Prostate gland (tissue), 2 donors: Measurements from ENCODE around the gene AGO4. TPM values are rescaled to one million over a fixed set of nuclear protein-coding genes. Genes with fewer than 3 reads are reported as not detected.
"Not testable (repeated sequence)": the region's sequence is repeated elsewhere in the genome, so short reads cannot be mapped to it uniquely, and the experiment has no call there.

Source experiments
- DNase-seq: peaks from one replicate; pipeline ENCODE4 v3.0.0-alpha.2; 2019; ENCODE audit warnings: low spot score
- H3K27ac ChIP-seq, 2 donors: fragments of 200-600 bp; sonication (generic); 2 replicates each; pipeline ENCODE4 v1.5.1; 2017 to 2019
- H3K27me3 ChIP-seq: fragments of 200-600 bp; sonication (generic); replicated peaks from 2 replicates; pipeline ENCODE4 v1.5.1; 2019; ENCODE audit not compliant: insufficient read depth
- H3K36me3 ChIP-seq, 2 donors: fragments of 200-600 bp; sonication (generic); 1 replicate in 1 of 2; 2 replicates in 1 of 2; pipeline versions ENCODE4 v1.5.1 to v1.8.1; 2017 to 2019
- H3K4me1 ChIP-seq: fragments of 200-600 bp; sonication (generic); replicated peaks from 2 replicates; pipeline ENCODE4 v1.5.1; 2019
- H3K4me3 ChIP-seq, 2 donors: fragments of 200-600 bp; sonication (generic); 2 replicates each; pipeline ENCODE4 v1.5.1; 2017 to 2019
- H3K9me3 ChIP-seq: fragments of 200-600 bp; sonication (generic); 2 replicates; pipeline ENCODE4 v1.5.1; 2017
- POLR2A ChIP-seq: fragments of 450-650 bp; IDR thresholded peaks from one replicate; pipeline ENCODE4 v1.6.1; 2016; ENCODE audit warnings: antibody characterized with exemption, mild to moderate bottlenecking
- POLR2AphosphoS5 ChIP-seq: sonication (generic); formaldehyde crosslinking; IDR thresholded peaks from one replicate; pipeline ENCODE4 v1.6.1; 2017; ENCODE audit warnings: antibody characterized with exemption
- WGBS: methylation state at CpG from one replicate; pipeline ENCODE4 v1.1.5; 2018; 5-methylcytosine and 5-hydroxymethylcytosine counted together
- intact Hi-C: fragments of 100-400 bp; cut with DNase I; formaldehyde crosslinking; loops from one replicate; pipeline ENCODE4 v1.14.2; 2022
- total RNA-seq, 2 donors: library from RNA; depleted of rRNA; stranded (reverse); fragments of >200 nt; gene quantifications; one replicate each; pipeline ENCODE4 v1.1.0, GENCODE V29; 2016
- TF ChIP-seq, protein P1 (sequence below), 4 experiments: fragments of 200-600 bp in 2 of 4; fragments of 450-650 bp in 2 of 4; sonication (generic) in 2 of 4; IDR thresholded peaks; 1 replicate in 3 of 4; 2 replicates in 1 of 4; pipeline ENCODE4 v1.5.1; 2016 to 2019; ENCODE audit warnings: antibody characterized with exemption in 4 of 4, mild to moderate bottlenecking in 2 of 4, moderate library complexity in 2 of 4

The AGO4 gene
- total RNA-seq, 2 donors from 2014 or later: 11.7 to 15.2 TPM

DNA sequence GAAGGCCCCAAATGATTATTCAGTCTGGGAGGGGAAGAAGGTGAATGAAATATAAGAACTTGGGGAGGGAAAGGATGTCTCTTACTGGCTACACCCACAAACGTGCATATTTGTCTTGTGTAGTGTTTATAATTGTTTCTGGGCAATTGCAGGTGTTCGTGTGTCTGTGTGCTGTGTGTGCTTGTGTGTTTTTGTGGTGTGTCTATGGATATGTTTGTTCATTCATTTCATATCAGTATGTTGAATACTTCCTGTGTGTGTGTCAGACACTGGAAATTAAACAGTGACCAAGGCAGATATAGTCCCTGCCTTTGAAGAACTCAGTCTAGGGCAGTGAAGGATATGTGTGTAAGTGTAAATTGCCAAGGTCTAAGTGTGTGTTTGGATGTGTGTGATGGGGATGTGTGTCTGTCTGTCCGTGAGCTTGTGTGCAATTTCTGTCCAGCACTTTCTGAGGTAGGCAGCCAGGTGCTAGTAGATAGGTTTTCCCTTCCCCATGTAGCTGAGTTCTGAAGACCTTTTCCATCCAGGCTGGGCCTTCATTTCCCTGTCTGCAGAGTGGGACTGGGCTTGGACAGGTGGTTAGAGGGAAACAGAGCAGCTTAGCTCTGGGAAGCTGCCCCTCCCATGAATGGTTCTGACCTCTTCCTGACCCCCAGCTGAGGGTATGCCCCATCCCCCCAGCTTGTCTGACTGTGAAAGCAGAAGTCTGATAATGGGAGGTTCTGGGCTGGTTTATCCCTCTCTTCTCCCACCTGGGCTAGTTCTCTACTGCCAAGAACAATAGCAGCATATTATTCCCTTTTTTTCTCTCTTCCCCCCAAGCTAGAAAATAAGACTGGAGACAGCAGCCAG lies 79.0 kb downstream of the AGO4 start:
- H3K9me3 ChIP-seq: no peaks in the 10 kb centered on the region
- no peak for TF ChIP-seq POLR2A
- TF ChIP-seq POLR2AphosphoS5: no peak
- TF ChIP-seq, protein P1, sequence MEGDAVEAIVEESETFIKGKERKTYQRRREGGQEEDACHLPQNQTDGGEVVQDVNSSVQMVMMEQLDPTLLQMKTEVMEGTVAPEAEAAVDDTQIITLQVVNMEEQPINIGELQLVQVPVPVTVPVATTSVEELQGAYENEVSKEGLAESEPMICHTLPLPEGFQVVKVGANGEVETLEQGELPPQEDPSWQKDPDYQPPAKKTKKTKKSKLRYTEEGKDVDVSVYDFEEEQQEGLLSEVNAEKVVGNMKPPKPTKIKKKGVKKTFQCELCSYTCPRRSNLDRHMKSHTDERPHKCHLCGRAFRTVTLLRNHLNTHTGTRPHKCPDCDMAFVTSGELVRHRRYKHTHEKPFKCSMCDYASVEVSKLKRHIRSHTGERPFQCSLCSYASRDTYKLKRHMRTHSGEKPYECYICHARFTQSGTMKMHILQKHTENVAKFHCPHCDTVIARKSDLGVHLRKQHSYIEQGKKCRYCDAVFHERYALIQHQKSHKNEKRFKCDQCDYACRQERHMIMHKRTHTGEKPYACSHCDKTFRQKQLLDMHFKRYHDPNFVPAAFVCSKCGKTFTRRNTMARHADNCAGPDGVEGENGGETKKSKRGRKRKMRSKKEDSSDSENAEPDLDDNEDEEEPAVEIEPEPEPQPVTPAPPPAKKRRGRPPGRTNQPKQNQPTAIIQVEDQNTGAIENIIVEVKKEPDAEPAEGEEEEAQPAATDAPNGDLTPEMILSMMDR (IDR thresholded peaks at IDR 0.05): no peak
- H3K27me3 ChIP-seq: no peaks in the 10 kb centered on the region
- WGBS: 46% methylated on average over 3 of the region's 3 CpGs
- no peaks in the 10 kb centered on the region for H3K36me3 ChIP-seq
- peaks cover 3% of the 10 kb centered on the region for H3K4me1 ChIP-seq
- no peak for DNase-seq
- no peak overlapping the region for H3K27ac ChIP-seq
- intact Hi-C loops: no loop called here
- no peak overlapping the region for H3K4me3 ChIP-seq

DNA sequence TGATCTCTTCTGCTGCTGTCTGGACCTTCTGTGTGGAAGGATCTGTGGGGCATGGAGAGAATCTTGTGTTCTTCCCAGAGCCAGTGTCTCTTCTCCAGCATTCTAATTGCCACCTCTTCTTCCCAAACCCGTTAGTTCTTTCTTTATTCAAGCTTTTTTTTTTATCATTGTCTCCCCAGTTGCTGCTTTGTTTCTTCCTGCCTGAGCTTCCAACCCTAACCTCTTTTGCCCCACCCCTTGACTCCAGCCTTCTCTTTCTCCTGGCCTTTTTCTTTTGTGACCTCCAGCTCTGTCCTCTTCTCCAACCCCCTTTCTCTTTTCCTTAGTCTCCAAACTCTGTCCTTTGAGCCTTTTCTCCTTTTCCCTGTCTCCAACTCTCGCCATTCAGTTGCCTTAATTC lies 79.7 kb downstream of the AGO4 start:
- Histone ChIP-seq H3K27ac (no peak overlapping the region), H3K27me3 (no peaks in the 10 kb centered on the region), H3K4me1 (peaks cover 3% of the 10 kb centered on the region), H3K36me3 (no peaks in the 10 kb centered on the region), H3K9me3 (no peaks in the 10 kb centered on the region), H3K4me3 (no peak overlapping the region)
- WGBS: 81% methylated on average over 2 of the region's 2 CpGs
- intact Hi-C loops: no loop called here
- no peak for DNase-seq
- TF ChIP-seq, protein P1 (IDR thresholded peaks at IDR 0.05): no peak
- TF ChIP-seq POLR2A: no peak

DNA sequence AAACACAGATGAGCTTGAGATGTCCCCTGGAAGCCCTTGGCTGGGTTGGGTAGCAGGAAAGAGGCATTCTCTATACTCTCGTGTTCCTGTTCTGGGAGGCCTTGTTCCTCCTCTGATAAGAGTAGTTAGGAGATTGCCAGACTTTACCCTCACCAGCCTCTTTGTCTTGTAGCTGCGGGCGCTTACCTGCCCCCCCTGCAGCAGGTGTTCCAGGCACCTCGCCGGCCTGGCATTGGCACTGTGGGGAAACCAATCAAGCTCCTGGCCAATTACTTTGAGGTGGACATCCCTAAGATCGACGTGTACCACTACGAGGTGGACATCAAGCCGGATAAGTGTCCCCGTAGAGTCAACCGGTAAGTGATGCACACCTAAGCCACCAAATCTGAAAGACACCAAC lies 80.4 kb downstream of the AGO4 start:
- Histone ChIP-seq H3K4me3 (no peak overlapping the region), H3K36me3 (no peaks in the 10 kb centered on the region), H3K27ac (no peak overlapping the region), H3K27me3 (no peaks in the 10 kb centered on the region), H3K4me1 (peaks cover 3% of the 10 kb centered on the region), H3K9me3 (no peaks in the 10 kb centered on the region)
- no peak for DNase-seq
- intact Hi-C loops: no loop called here
- TF ChIP-seq, protein P1 (IDR thresholded peaks at IDR 0.05): no peak
- no peak for TF ChIP-seq POLR2AphosphoS5
- no peak for TF ChIP-seq POLR2A
- WGBS: 89% methylated on average over 11 of the region's 11 CpGs

DNA sequence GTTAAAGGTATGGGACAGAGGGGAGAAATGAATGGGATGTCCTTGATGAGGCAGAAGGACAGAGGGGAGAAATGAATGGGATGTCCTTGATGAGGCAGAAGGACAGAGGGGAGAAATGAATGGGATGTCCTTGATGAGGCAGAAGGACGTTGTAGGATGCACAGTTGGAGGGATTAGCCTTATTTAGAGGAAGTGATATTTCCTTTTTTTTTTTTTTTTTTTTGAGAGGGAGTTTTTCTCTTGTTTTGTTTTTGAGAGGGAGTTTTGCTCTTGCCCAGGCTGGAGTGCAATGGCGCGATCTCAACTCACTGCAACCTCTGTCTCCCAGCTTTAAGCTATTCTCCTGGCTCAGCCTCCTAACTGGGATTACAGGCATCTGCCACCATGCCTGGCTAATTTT lies 81.2 kb downstream of the AGO4 start:
- 90% methylated on average over 3 of the region's 3 CpGs for WGBS
- H3K36me3 ChIP-seq, H3K4me1 ChIP-seq, H3K9me3 ChIP-seq, H3K27ac ChIP-seq, DNase-seq, intact Hi-C loops, H3K4me3 ChIP-seq, H3K27me3 ChIP-seq: not testable (repeated sequence)

- no peak for DNase-seq
- WGBS: 93% methylated on average over 13 of the region's 14 CpGs
- no peak overlapping the region for H3K4me3 ChIP-seq
- no peaks in the 10 kb centered on the region for H3K27me3 ChIP-seq
- TF ChIP-seq POLR2A: no peak
- TF ChIP-seq, protein P1 (IDR thresholded peaks at IDR 0.05): no peak
- no peak for TF ChIP-seq POLR2AphosphoS5
- no peaks in the 10 kb centered on the region for H3K9me3 ChIP-seq
- H3K36me3 ChIP-seq: no peaks in the 10 kb centered on the region
- intact Hi-C loops: no loop called here
- no peak overlapping the region for H3K27ac ChIP-seq
- no peaks in the 10 kb centered on the region for H3K4me1 ChIP-seq
Measured at GRCh38 chr1:35893051-35893879, 85.4 kb downstream of the AGO4 start.
